HG02970 (cell line): Measurements from ENCODE around the gene ME3.

Experiments
- ATAC-seq: cut with Tn5 transposase; IDR thresholded peaks from one replicate; pipeline ENCODE4 v1.9.1; 2021; ENCODE audit warnings: mild to moderate bottlenecking, moderate library complexity, moderate number of reproducible peaks; ENCODE audit not compliant: unreplicated experiment, low FRiP score

ME3 gene

DNA sequence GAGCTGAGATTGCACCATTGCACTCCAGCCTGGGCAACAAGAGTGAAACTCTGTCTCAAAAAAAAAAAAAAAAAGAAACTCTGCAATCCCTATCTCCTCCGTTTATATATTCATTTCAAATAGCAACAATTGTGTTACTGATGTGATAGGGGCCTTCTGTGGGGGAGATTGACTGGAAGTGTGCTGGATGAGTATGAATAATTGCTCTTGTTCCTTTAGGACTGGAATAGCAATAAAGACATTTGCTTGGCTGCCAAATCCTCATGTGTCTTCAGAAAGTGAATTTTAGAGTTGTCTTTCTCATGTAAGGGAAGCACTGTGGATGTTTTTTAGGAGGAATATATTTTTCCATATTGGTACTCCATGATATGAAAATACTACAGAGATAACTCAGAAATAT lies 21.1 kb upstream of the ME3 start:
- no peak for ATAC-seq

DNA sequence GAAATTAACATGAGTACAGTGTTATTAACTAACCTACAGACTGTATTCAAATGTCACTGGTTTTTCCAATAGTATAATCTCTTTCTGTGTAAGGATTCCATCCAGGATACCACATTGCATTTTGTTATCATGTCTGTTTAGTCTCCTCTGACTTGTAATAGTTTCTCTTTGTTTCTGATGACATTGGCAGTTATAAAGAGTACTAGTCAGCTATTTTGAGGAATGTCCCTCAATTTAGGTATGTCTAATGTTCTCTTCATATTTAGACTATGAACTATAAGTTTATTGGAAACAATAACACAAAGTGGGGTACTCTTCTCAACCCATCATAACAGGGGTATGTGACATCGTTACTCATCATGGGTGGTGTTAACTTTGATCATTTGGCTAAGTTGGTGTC lies 20.3 kb upstream of the ME3 start:
- ATAC-seq, result no peak

DNA sequence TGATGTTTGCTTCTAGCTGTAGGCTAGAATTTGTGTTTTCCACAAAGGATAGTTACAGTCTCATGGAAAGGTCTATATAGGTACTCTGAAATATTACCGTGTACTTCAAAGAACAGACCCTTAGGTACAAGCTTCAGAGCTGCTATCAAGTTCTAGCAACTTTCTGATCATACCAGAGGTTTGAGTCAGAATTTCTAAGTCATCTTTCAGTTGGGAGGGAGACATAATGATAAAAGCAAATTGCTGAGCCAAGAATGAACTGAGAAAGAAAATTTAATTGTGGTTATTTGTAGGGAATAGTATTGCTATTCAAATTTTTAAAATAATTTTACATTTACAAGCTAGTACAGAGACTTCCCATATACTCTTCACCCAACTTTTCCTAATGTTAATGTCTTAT lies 19.9 kb upstream of the ME3 start:
- no peak for ATAC-seq

DNA sequence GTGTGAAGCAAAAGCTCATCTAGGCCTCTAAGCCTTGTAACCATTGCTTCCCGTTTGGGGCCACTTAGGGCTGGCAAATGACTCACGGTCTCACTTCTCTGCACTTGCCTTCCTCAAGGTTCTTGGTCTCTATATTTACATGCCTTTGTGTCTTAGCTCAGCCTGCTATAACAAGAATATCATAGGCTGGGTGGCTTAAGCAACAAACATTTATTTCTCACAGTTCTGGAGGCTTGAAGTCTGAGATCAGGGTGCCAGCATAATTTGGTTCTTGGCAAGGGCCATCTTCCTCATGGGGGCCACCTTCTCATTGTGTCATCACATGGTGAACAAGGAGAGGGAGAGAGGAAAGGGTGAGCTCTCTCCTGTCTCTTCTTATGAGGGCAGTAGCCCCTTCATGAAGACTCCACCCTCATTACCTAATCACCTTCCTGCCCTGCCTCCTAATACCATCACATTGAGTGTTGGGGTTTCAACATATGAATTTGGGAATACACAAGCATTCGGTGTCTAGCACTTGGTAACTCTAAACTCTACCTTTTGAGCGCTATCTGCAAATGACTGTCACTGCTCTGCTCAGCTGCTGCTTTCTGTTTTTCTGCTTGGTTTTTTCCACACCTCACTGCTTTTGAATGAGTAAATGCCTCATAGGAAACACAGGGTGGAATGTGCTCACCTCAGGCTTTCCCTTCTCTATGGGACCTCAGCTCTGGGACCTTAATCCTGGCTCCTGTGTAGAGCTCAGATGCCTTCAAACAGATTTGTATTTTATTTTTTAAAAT lies 16.2 kb upstream of the ME3 start:
- ATAC-seq, result no peak

DNA sequence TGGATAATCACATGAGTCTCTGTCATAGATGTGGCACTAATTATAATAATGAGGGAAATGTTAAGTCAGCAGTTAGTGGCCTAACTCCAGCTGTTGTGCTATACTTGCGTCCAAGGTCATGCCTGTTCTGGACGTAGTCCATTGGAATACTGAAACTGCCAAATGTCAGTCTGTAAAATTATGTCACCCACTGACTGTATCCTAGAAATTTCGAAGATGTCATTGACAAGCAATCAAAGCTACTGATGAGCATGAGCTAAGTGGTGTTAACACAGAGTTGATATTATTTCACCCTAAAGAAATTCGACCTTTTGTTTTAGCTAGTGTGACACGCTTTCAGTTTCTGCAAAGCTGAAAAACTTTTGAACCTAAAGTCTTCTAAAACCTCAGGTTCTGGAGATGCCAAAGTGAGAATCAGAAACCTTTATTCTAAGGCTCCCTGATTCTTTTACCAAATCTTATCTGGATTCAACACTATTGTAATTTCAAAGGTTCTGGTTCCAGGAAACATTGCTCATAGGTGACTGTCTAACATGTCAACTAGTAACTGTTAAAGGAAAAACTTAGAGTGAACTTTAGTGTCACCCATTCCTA lies 14.9 kb upstream of the ME3 start:
- ATAC-seq, result no peak

DNA sequence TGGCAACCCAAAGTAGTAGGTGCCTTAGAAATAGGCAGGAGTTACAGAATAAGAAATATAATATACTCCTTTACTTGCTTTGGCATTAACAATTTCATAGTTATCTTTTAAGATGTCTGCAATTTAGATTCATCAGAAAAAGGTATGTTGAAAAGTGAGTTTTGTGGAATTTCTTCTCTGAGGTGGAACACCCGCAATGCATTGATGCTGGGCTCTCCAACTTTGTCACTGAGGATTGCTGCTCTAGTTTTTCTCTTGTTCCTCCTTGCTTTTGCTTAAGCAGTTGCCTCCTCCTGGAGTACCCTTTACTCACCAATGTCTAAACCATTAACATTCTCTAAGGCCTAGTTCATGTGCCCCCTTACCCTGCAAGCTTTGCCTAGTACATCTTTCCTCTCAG lies 14.1 kb upstream of the ME3 start:
- no peak for ATAC-seq

DNA sequence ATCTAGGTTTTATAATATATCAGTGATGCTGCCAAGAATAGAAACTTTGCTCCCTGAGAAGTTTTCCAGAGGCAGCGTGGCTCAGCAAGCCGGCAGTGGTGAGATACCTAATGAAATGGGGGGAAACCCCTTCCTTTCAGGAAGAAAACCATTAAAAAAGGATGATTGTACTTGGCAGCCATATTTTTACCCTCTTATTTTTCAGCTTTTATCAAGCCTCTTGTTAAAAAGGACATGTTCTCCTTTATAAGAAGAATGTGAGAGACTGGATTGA lies 9.0 kb upstream of the ME3 start:
- no peak for ATAC-seq

DNA sequence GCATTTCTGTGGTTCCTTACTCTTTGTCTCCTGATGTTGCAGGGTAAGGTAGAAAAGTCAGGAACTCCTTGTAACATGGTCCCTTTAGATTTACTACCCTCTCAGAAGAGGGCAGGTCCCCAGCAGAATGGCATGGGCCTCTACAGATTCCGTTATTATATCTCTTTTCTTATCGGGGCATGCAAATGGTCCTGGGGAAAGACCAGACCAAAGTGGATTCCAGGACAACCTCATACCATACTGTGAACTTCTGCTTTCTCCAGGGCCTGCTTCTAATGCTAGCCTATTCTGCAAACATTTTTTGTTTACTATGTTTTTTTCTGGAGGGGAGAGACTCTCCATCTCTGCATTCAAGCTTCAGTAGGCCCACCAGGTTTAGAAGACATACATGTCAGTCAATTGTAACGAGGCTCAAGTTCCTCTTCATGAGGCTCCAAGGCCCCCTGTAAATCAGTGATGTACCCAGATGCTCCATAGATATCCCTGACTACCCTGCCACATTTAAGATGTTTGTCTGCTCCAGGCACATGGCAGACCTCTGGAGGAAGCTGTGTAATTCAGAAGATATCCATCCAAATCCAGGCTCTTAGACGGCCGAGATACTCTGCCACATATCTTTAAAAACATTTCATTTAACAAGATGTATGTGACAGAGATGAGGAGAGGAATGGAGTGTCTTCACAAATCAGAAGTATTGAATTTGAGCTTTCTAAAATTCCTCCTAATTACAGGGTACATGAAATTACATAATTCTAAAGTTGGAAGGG lies 8.5 kb upstream of the ME3 start:
- ATAC-seq, result no peak

DNA sequence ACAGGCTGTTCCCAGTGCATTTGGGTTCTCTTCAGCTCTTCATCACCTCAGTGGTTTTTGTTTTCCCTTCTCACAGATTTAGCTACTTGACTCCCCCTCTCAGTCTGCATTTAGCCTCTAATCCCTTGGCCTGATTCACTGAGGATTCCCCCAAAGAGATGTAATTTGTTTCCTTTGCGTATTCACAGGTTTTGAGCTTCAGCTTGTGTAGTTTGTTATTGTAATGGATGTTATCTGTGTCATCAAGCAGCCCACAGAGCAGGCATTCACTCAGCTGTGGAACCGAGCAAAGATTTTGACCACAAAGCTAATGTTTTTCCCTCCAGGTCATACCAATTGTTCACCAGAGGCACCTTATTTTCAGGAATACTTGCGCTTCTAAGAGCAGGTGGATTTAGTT lies 6.4 kb upstream of the ME3 start:
- ATAC-seq, result no peak

DNA sequence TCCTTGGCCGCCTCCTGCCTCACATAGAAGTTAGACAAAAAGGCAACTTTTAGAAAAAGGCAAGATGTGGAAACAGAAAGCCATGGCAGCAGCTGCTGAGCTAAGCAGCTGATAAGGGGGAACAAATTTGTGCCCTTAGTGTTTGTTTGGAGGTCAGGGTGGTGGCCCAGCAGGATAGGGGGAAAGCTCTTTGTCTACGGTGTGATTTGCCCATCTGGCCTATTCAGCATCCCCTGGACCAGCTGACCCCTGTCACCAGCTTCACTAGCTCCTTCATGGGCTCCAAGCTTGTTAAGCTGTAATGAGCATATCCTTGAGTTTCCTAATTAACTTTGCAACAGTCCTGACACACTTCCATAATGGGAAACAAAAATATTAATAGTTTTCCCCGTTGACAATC lies 5.9 kb upstream of the ME3 start:
- ATAC-seq, result no peak

DNA sequence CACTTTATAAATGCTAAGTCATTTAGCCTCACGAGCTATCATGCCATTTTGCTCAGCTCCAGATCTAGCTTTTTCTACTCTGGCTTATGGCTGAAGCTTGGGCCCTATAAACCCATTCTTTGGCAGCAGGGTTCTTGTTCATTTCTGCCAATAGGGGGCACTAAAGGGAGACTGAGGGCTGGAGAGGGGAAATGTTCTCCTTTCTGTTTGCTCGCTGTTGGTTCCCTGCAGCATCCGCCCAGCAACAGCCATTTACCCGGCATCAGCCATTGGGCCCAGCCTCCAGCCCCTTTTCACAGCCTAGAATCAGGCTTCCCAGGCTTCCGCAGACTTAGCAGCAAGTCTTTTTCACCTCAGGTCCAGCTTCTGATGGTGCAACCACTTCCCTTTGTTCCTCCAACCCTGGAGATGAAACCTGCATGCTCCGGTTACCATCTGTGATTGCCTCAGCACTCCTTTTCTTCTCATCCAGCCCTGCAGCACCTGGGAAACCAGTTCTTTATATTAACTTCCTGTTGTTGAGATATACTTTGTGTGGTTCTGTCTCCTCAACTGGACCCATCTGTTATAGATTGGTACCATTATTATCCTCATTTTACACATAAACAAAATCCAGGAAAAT lies 4.2 kb upstream of the ME3 start:
- no peak for ATAC-seq

DNA sequence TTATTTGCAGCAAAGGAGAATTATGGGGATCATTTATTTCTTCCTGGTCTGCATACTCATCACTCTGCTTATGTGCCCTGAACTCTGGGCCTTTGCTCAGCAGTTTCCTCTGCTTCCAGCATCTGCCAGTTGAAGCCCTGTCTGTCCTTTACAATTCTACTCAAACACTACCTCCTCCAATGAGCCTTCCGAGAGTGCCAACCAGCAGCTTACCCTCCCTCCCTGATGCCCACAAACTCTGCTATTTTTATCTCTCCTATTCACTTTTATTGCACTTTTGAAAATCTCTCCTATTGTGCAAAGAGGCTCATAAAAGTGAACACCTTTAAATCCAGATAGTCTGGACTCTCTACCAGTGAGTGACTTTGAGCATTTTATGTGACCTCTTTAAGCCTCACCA lies 3.6 kb upstream of the ME3 start:
- no peak for ATAC-seq

DNA sequence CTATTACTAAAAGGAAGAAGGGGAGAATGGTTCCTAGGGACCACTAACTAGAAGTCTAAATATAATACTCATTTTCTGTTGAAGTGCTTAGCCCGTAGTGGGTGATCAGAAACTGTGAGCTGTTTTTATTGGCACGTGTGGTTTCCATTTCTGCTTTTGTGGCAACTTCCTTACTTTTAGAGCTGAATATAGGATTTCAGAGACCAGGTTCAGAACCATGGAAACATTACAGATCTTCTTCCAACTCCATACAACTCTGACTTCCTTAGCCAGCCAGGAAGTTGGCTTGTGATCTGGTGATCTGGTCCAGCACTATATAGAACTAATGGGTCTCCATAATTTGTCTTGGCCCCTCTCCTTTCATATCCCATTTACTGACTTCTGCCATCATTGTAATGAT lies 2.6 kb upstream of the ME3 start:
- no peak for ATAC-seq

DNA sequence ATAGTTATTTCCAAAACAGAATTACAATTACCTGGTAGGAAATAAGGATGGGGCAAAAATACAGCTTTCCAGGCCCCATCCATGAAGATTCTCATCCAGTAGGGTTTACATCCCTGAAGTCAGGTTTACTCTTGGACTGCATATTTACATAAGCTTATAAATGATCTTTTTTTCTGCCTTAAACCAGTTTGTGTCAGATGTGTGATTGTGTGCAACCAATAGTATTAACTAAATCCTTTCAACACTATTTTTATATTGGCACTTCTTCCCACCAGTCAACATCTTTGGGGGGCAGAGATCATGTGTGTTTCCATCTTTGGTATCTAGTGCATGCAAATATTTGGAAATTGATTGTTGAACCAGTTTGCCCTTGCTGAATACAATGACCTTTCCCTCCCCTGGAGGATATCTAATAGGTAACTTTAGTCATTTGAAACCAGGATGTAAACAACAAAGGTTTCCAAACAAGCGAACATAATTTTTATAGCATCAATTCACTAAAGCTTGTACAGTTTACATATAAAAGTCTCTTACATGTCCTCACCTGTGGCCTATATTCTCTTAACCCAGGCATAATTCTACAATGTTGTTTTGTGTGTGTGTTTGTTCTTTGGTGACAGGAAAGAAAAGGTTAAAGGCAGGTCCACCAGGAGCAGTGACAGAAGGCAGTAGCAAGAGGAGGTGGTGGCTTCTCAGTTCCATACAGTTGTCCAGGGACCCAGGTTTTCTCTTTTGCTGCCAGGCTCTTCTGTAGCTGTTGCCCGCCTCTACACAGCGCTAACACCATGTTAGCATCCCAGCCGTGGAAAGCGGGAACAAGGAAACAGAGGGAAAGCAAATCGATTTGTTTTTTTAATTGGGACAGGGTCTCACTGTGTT lies 1.7 kb upstream of the ME3 start:
- ATAC-seq, result no peak

DNA sequence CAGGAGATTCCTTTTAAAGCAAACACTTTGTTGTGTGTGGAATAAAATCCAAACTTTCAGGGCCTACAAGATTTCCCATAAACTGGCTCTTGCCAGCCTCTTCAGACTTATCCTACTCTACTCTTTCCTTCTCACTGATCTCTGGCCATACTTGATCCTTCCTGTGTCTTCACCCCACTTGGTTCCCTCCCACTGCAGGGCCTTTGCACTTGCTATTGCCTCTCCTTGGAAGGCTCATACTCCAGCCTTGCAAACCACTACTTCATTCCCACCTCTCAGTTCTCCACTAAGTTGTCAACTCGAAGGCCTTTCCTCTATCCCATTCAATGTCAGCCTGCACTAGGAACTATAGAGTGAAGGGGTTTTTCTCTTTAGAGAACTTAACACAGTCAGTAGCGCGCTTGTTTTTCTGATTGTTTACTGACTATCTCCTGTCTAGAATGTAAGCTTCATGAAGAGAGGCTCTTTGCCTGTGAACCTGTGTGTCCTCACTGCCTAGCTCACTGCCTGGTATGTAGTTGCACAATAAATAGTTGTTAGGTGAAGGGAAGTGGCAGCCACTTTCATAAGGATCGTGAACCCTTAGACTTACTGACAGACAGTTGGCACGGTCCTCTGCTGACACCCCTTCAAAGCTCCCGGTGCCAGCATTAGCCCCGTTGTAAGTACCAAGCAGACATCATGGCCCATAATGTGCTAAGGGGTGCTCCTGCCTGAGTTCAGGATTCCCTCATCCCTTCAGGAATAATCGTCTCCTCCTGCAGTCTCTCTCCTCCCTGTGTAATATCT lies 833 bp upstream of the ME3 start:
- no peak for ATAC-seq

DNA sequence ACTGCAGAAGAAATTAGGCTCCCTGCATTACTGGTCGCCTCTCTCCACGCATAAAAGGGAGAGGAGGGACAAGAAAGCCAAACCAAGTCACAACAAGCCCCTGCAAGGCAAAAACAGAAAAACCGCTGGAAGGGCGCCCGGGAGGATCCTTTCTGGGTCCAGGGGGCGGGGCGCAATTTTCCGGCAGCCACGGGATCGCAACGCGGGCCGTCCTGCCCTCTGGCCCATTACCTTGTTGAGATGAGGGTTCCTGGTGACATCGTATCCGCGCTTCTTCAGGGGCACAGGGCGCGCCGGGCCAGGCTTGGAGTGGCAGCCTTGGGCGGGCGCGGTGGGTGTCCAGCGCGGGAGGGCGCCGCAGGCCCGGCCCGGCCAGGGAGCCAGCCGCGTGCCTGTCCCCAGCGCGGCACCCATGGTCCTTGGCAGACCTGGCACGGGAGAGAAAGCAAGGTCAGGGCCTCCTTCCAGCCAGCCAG lies 847 bp downstream of the ME3 start:
- ATAC-seq, result no peak

DNA sequence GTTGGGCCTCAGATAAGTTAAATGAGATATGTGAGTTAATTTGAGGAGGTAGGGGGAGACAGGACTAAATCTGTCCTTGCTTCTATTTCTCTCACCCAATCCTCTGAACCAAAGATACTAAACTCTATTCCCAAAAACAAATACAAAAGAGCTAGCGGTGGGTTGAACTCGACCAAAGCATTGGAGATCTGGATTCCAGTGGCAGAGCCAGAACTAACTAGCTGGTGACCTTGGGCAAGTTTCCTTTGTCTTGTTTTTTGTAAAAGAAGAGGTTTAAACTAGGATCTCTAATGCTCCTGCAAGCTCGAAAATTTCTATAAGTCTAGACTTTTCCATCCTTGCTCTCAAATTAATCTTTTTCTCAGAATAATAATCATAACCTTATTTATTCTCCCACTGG lies 1.5 kb downstream of the ME3 start:
- no peak for ATAC-seq

DNA sequence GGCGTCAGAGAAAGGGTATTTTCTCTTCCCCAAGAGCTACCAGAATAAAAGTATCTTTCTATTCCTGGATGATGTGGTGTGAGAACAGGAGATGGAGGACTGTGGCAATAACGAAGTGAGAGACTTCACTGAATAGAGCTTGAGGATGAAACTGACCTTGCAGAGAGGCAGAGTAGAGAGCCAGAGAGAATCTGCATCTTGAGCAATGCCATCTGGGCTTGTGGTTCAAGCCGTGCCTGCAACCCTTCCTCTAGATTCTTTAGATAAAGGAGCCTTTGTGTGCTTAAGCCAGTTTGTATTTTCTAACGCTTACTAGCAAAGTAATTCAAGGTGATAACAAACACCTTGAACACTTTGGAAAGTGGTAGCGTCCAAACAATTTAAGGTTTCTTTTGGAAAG lies 2.2 kb downstream of the ME3 start:
- ATAC-seq, result no peak

DNA sequence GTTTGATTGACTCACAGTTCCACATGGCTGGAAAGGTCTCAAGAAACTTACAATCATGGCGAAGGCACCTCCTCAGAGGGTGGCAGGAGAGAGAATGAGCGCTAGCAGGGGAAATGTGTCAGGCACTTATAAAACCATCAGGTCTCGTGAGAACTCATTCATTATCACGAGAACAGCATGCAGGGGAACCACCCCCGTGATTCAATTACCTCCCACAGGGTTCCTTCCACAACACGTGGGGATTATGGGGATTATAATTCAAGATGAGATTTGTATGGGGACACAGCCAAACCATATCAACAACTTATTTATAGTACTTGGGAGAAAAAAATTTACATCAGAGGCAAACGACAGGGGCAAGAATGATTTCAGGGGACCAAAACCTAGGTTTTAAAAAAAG lies 3.0 kb downstream of the ME3 start:
- ATAC-seq, result no peak

DNA sequence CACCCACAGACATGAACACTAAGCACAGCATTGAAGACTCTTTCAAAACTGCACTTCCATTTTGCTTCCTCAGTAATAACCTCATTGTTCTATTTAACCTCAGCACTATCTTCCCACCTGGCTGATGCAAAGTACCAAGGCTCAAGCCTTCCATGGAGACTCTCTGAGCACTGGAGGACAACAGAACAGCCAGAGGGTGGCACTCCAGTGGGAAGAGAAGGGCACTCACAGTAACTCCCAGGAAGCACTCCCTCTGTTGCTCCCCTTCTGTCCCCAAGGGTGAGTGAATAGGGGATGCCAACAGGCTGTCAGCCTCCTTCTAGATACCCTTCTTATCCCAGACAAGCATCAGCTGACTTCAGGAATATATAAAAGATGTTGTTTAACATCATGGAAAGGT lies 3.5 kb downstream of the ME3 start:
- no peak for ATAC-seq
